Lung (tissue), 12 donors: ENCODE measurements around the gene PCMTD2. TPM values are rescaled to one million over a fixed set of nuclear protein-coding genes. Genes with fewer than 3 reads are reported as not detected.

Experiments used
- ATAC-seq: fragments of 200-7000 bp; cut with Tn5 transposase; one replicate; pipeline ENCODE4 v1.9.1; 2020; ENCODE audit warnings: moderate number of reproducible peaks; ENCODE audit not compliant: insufficient read depth, low FRiP score
- DNase-seq, 3 donors: peaks; one replicate each; pipeline ENCODE4 v3.0.0-alpha.2; 2013 to 2017
- H3K27ac ChIP-seq, 2 donors: one replicate each; pipeline ENCODE4 v1.5.1; 2013; ENCODE audit warnings: mild to moderate bottlenecking in 2 of 2, moderate library complexity in 2 of 2, control low read depth in 1 of 2, inconsistent platforms in 1 of 2, low read depth in 1 of 2, low read length in 1 of 2
- H3K27me3 ChIP-seq, 3 donors: one replicate each; pipeline ENCODE4 v1.5.1; 2013; ENCODE audit warnings: low read length in 2 of 3; ENCODE audit not compliant: control insufficient read depth in 3 of 3, insufficient read depth in 3 of 3
- H3K36me3 ChIP-seq, 4 donors: one replicate each; pipeline ENCODE4 v1.5.1; 2013; ENCODE audit warnings: low read length in 4 of 4, mild to moderate bottlenecking in 1 of 4, moderate library complexity in 1 of 4; ENCODE audit not compliant: control insufficient read depth in 4 of 4, insufficient read depth in 4 of 4
- H3K4me1 ChIP-seq, 5 donors: one replicate each; pipeline ENCODE4 v1.5.1; 2013; ENCODE audit warnings: low read length in 5 of 5, mild to moderate bottlenecking in 2 of 5, moderate library complexity in 1 of 5; ENCODE audit not compliant: control insufficient read depth in 5 of 5, insufficient read depth in 5 of 5
- H3K4me3 ChIP-seq: one replicate; pipeline ENCODE4 v1.5.1; 2013; ENCODE audit warnings: mild to moderate bottlenecking, control low read depth, moderate library complexity
- H3K9ac ChIP-seq, 2 donors: one replicate each; pipeline ENCODE4 v1.5.1; 2013; ENCODE audit warnings: low read length in 2 of 2, control low read depth in 1 of 2; ENCODE audit not compliant: insufficient read depth in 1 of 2
- H3K9me3 ChIP-seq, 4 donors: one replicate each; pipeline ENCODE4 v1.5.1; 2013; ENCODE audit warnings: low read length in 3 of 4, mild to moderate bottlenecking in 1 of 4, moderate library complexity in 1 of 4; ENCODE audit not compliant: control insufficient read depth in 4 of 4, insufficient read depth in 3 of 4
- CTCF ChIP-seq: IDR thresholded peaks from 2 replicates; pipeline ENCODE4 v1.5.1; 2012; ENCODE audit warnings: mild to moderate bottlenecking; ENCODE audit errors: control extremely low read depth, extremely low read depth
- WGBS, 2 donors: extraction: QIAGEN DNeasy Blood & Tissue Kit; methylation state at CpG; one replicate each; pipeline ENCODE4 v1.1.7; 2013; 5-methylcytosine and 5-hydroxymethylcytosine counted together
- polyA plus RNA-seq, 2 donors: library from polyadenylated mRNA; stranded (reverse); fragments of 200-250 nt; gene quantifications; one replicate each; pipeline ENCODE4 v1.2.1, GENCODE V29; 2013
- total RNA-seq, 2 donors: library from RNA; depleted of rRNA in 1 of 2; stranded (reverse); fragments of >200 nt in 1 of 2; gene quantifications; one replicate each; pipeline ENCODE4 v1.2.1, GENCODE V29; 2014 to 2021
- donor health status: control.
- donor health status: control.
- donor health status: Bipolar disorder and iron deficiency.
- donor health status: healthy.
- donor health status: DM: yes; HTN: yes; CAD: no.

The PCMTD2 gene
- total and polyA plus RNA-seq, 4 donors = 16.5 to 123 (median 25.2) TPM

GRCh38 chr20:64256282-64256935, 861 bp downstream of the PCMTD2 start:
- peaks cover 0 to 3% (median 0%) of the 10 kb centered on the region in 4 donors for H3K36me3 ChIP-seq
- ATAC-seq (no peak), DNase-seq (peak in 1 of 3 donors; percentile 3)
- TF ChIP-seq CTCF = no peak
- H3K9me3 ChIP-seq = no peaks in the 10 kb centered on the region
- 24 to 29% methylated on average over 15 of the region's 15 CpGs for WGBS, 2 donors
- H3K27me3 ChIP-seq = peaks cover 0 to 4% (median 4%) of the 10 kb centered on the region in 3 donors
- H3K27ac ChIP-seq = peak overlapping the region; percentile 89 to 94
- peaks cover 0 to 37% (median 19%) of the 10 kb centered on the region in 5 donors for H3K4me1 ChIP-seq
- H3K4me3 ChIP-seq = peak overlapping the region; percentile 86
- peak overlapping the region; percentile 56 to 65 for H3K9ac ChIP-seq

DNA sequence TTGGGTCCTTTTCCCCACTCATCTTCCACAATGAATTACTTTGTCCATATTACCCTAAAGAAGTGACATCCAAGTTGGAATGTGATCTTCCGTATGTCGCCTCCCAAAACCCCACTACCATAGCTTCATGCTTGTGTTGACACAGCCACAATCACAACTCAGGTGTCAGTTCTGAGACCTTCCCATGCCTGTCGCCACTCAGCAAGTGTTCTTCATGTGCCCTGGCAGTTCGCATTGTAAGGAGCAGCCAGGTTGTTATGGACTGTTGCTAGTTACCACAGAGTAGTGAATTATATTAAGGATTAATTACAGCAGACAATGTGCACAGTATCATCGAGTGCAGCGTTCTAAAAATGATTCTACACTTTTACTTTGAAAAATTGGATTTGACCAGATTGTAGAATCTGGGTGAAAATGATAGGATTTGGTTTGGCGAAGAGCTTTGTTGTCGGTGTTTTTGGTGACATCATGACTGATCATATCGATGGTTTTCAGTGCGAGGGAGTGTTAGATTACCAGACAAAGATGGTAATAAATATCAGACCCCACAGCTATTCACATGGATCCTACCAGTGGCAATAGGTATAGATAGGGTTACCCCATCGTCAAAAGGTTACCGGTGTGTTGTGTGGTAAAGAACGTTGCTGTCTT, 1.7 kb downstream of the PCMTD2 start:
- 92 to 93% methylated on average over 13 of the region's 13 CpGs for WGBS, 2 donors
- no peak for ATAC-seq
- no peak overlapping the region for H3K9ac ChIP-seq
- H3K36me3 ChIP-seq = peaks cover 0 to 3% (median 0%) of the 10 kb centered on the region in 4 donors
- H3K9me3 ChIP-seq = no peaks in the 10 kb centered on the region
- no peak for DNase-seq
- H3K4me1 ChIP-seq = peaks cover 0 to 41% (median 22%) of the 10 kb centered on the region in 5 donors
- TF ChIP-seq CTCF = no peak
- H3K27ac ChIP-seq = no peak overlapping the region
- H3K27me3 ChIP-seq = peaks cover 0 to 4% (median 0%) of the 10 kb centered on the region in 3 donors
- no peak overlapping the region for H3K4me3 ChIP-seq

GRCh38 chr20:64258071-64258823, 2.7 kb downstream of the PCMTD2 start:
- Histone ChIP-seq H3K4me1 (peaks cover 0 to 41% (median 22%) of the 10 kb centered on the region in 5 donors), H3K9me3 (no peaks in the 10 kb centered on the region), H3K27me3 (no peaks in the 10 kb centered on the region), H3K27ac (no peak overlapping the region), H3K4me3 (no peak overlapping the region), H3K36me3 (peaks cover 0 to 6% (median 5%) of the 10 kb centered on the region in 4 donors), H3K9ac (no peak overlapping the region)
- no peak for TF ChIP-seq CTCF
- no peak for ATAC-seq
- WGBS, 2 donors = 93 to 95% methylated on average over 9 of the region's 9 CpGs
- no peak for DNase-seq
